SK-N-SH treated with all-trans-retinoic acid at 6 μM for 48 hours (cell line): ENCODE results near the gene ARHGEF12.

Source experiments
- CREB5 ChIP-seq: fragments of 250-450 bp; sonication (Bioruptor Pico); IDR thresholded peaks from 2 replicates; pipeline ENCODE4 v1.5.1; 2020; ENCODE audit warnings: low read depth, mild to moderate bottlenecking, moderate library complexity
- PATZ1 ChIP-seq: fragments of 250-450 bp; sonication (Bioruptor Pico); IDR thresholded peaks from 2 replicates; pipeline ENCODE4 v1.8.0; 2020; ENCODE audit warnings: mild to moderate bottlenecking, moderate library complexity, borderline replicate concordance

- TF ChIP-seq PATZ1 (CRISPR knock-in tag) (no peak), CREB5 (CRISPR knock-in tag) (no peak)
These were observed 48.9 kb downstream of the ARHGEF12 start for GRCh38 chr11:120385110-120385509.
